HEK293T (cell line): ENCODE results near the gene JAML.

ENCODE experiments used
- CTCF ChIA-PET: fragments of 350-600 bp; formaldehyde crosslinking; extraction: SDS; loops from one replicate; lab custom pipeline; 2021; ENCODE audit warnings: antibody characterized with exemption, inconsistent platforms; lab: Yijun Ruan, JAX
- POLR2A ChIA-PET: fragments of 350-600 bp; formaldehyde crosslinking; extraction: SDS; loops from one replicate; lab custom pipeline; 2020; ENCODE audit warnings: antibody characterized with exemption, inconsistent platforms; lab: Yijun Ruan, JAX
- DNase-seq: peaks from one replicate; pipeline ENCODE4 v3.0.0; 2012; ENCODE audit warnings: mixed read lengths; ENCODE audit errors: extremely low spot score
- ARNT ChIP-seq: fragments of 450-650 bp; IDR thresholded peaks from 2 replicates; pipeline ENCODE4 v1.6.1; 2017; ENCODE audit warnings: mild to moderate bottlenecking
- BHLHE40 ChIP-seq: fragments of 450-650 bp; IDR thresholded peaks from 2 replicates; pipeline ENCODE4 v1.6.1; 2016; ENCODE audit warnings: mild to moderate bottlenecking, moderate library complexity, borderline replicate concordance
- CTBP1 ChIP-seq: fragments of 450-650 bp; IDR thresholded peaks from 2 replicates; pipeline ENCODE4 v1.6.1; 2016; ENCODE audit warnings: borderline replicate concordance
- ELF4 ChIP-seq: fragments of 450-650 bp; IDR thresholded peaks from 2 replicates; pipeline ENCODE4 v1.6.1; 2017; ENCODE audit warnings: antibody characterized with exemption
- FOXA1 ChIP-seq: fragments of 450-650 bp; IDR thresholded peaks from 2 replicates; pipeline ENCODE4 v1.6.1; 2016; ENCODE audit warnings: mild to moderate bottlenecking
- FOXK2 ChIP-seq: fragments of 450-650 bp; IDR thresholded peaks from 2 replicates; pipeline ENCODE4 v1.6.1; 2016; ENCODE audit warnings: mild to moderate bottlenecking
- FOXM1 ChIP-seq: fragments of 450-650 bp; IDR thresholded peaks from 2 replicates; pipeline ENCODE4 v1.6.1; 2017; ENCODE audit warnings: mild to moderate bottlenecking, borderline replicate concordance
- HDGF ChIP-seq: fragments of 450-650 bp; IDR thresholded peaks from 2 replicates; pipeline ENCODE4 v1.6.1; 2017; ENCODE audit warnings: antibody characterized with exemption, borderline replicate concordance
- L3MBTL2 ChIP-seq: fragments of 450-650 bp; conservative IDR thresholded peaks from 2 replicates; pipeline ENCODE4 v1.6.1; 2016; ENCODE audit warnings: mild to moderate bottlenecking
- LEF1 ChIP-seq: fragments of 450-650 bp; IDR thresholded peaks from 2 replicates; pipeline ENCODE4 v1.6.1; 2017; ENCODE audit warnings: mild to moderate bottlenecking, borderline replicate concordance
- NFRKB ChIP-seq: fragments of 450-650 bp; IDR thresholded peaks from 2 replicates; pipeline ENCODE4 v1.6.1; 2016; ENCODE audit warnings: mild to moderate bottlenecking, moderate library complexity
- SP1 ChIP-seq: fragments of 450-650 bp; IDR thresholded peaks from 2 replicates; pipeline ENCODE4 v1.6.1; 2017
- SUZ12 ChIP-seq: fragments of 450-650 bp; IDR thresholded peaks from 2 replicates; pipeline ENCODE4 v1.6.1; 2016; ENCODE audit warnings: mild to moderate bottlenecking
- TARDBP ChIP-seq: fragments of 450-650 bp; IDR thresholded peaks from 2 replicates; pipeline ENCODE4 v1.6.1; 2016
- ZNF384 ChIP-seq: fragments of 450-650 bp; IDR thresholded peaks from 2 replicates; pipeline ENCODE4 v1.6.1; 2016
- TF ChIP-seq, protein P1 (sequence below): fragments of 450-650 bp; IDR thresholded peaks from 2 replicates; pipeline ENCODE4 v1.6.1; 2016

JAML gene

DNA sequence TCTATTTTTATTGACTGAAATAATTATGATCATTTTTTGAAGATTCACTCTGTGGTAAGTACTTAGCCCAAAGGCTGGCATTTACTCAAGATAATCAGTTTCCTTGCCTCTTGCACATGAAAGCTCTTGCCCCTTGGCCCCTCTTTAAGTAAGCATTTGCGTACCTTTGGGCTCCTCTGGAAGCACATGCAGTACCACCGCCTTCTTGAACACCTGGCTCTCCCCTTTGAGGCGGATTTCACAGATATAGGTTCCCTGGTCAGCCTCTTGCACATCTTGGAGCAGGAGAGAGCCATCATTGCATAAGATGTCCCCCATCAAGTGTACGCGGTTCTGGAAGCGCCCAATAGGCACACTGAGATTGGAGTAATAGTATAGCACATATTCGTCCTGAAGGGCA is 14.5 kb downstream of the JAML start:
- TF ChIP-seq NFRKB = no peak
- TF ChIP-seq SP1 = no peak
- TF ChIP-seq ELF4 = no peak
- no peak for TF ChIP-seq BHLHE40
- TF ChIP-seq FOXA1 = no peak
- no peak for TF ChIP-seq FOXM1
- TF ChIP-seq SUZ12 = no peak
- no peak for TF ChIP-seq ARNT
- no peak for TF ChIP-seq FOXK2
- TF ChIP-seq TARDBP = no peak
- CTCF ChIA-PET = no interaction called here
- DNase-seq = no peak
- POLR2A ChIA-PET = no interaction called here

DNA sequence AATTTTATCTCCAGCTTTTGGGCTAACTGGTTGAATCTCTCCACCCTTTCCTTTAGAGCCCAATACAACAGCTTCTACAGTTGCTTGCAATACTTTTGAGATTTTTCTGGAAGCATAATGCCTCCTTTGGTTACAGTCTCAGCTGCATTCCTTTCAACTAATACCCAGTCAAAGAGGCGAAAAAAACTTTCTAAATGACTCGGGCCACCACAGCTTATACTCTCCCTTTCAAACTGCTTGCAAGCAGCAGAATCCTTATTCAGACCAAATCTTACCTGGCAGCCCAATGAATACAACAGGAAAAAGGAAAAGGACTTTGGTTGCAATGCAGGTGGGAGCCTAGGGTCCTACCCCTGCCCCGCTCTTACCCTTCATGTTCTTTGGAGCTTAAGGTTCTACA is 15.8 kb downstream of the JAML start:
- DNase-seq = no peak
- ChIA-PET POLR2A (no interaction called here), CTCF (no interaction called here)
- TF ChIP-seq TARDBP (no peak), ZNF384 (no peak), ARNT (no peak), NFRKB (no peak), FOXM1 (no peak), BHLHE40 (no peak), SUZ12 (no peak), FOXA1 (no peak), HDGF (no peak), L3MBTL2 (no peak), ELF4 (no peak), SP1 (no peak), CTBP1 (no peak), LEF1 (no peak), FOXK2 (no peak)
- TF ChIP-seq, protein P1, sequence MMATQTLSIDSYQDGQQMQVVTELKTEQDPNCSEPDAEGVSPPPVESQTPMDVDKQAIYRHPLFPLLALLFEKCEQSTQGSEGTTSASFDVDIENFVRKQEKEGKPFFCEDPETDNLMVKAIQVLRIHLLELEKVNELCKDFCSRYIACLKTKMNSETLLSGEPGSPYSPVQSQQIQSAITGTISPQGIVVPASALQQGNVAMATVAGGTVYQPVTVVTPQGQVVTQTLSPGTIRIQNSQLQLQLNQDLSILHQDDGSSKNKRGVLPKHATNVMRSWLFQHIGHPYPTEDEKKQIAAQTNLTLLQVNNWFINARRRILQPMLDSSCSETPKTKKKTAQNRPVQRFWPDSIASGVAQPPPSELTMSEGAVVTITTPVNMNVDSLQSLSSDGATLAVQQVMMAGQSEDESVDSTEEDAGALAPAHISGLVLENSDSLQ = no peak

DNA sequence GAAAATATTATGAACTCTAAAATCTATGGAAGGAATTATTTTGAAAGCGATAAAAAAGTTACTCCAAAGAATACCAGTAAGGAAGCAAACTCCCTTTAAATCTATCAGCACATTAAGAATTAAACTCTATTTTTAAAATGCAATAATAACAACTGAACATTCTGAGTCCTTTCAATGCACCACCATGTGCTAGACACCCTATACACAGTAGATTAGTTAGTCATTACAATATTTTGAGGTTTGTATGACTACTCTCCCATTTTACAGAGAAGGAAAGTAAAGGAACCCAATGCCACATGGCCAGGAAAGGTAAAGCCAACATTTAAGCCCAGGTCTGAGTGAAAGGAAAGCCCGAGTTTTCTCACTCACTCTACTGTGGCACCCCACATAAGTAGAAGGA is 17.7 kb downstream of the JAML start:
- TF ChIP-seq TARDBP (no peak), LEF1 (no peak), FOXK2 (no peak), CTBP1 (no peak), ELF4 (no peak), FOXM1 (no peak), SP1 (no peak), BHLHE40 (no peak), SUZ12 (no peak), NFRKB (no peak), FOXA1 (no peak), HDGF (no peak), ARNT (no peak), L3MBTL2 (no peak), ZNF384 (no peak)
- TF ChIP-seq, protein P1 = no peak
- CTCF ChIA-PET = interaction anchor here (0.6 kb wide), 1 partner anchor 1863 kb away, joined by 3 read pairs; no protein-coding TSS in a partner anchor
- POLR2A ChIA-PET = no interaction called here
- no peak for DNase-seq

DNA sequence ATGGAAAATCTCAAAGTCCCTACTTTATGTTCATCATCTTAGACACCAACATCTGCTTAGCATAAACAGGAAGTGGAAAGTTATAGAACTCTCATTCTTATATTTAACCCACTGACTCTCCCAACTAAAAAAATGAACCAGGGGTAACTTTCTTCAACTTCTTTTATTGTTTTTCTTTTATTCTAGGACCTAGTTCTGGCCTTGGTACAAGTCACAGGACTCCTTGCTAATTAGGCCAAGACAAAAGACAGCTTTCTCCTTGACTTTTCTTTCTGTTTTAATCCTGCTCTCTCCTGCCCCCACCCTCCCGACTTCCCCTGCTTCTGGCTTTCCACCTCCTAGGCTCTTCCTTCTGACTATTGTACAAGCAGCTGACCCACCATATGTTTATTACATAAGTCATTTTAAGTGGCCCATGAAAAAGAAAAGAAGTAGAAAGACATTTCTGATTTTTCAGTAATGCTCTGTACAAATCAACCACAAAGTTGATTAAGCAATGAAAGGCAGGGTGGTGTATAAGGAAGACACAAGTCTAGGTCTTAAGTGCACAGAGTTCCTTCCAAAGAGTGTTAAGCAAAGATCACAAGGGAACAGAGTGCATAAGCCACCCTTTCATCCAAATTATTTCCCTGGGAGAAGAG is 18.3 kb downstream of the JAML start:
- ChIA-PET POLR2A (no interaction called here), CTCF (no interaction called here)
- no peak for DNase-seq
- TF ChIP-seq TARDBP = no peak

DNA sequence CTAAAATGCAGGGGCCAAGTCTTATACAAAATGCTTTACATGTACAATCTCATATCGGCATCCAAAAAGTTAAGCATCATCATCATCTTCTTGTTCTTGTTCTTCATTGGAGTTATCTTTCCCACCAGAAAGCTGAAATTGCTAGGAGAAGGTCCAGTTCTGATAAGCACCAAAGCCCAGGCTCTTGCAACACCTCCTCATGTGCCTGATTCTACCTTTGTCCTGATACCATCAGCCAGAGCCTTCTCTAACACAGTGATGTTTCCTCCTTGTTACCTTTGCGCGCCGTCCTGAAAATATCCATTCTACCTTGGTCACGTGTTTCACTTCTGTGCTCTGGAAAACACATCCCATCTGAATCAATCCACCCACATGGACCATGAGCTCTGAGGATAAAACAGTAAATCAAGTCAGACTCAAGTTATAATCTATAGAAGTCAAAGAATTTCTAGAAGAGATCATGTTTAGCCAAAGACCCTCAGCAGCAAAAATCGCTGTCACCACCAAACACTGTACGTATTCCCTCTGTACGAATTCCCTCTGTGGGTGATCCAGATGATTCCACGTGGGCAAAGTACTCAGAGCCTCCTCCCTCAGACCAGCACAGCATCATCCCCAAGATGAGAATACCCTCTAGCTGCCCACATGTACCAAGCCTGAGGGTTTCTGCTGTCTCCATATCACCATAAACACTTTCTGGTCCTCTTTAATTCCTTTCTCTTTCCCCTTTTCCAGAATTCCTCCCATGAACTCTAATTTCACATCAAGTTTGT is 19.0 kb downstream of the JAML start:
- TF ChIP-seq ARNT (no peak), SP1 (no peak), ZNF384 (no peak)
- ChIA-PET CTCF (no interaction called here), POLR2A (no interaction called here)
- DNase-seq = no peak

DNA sequence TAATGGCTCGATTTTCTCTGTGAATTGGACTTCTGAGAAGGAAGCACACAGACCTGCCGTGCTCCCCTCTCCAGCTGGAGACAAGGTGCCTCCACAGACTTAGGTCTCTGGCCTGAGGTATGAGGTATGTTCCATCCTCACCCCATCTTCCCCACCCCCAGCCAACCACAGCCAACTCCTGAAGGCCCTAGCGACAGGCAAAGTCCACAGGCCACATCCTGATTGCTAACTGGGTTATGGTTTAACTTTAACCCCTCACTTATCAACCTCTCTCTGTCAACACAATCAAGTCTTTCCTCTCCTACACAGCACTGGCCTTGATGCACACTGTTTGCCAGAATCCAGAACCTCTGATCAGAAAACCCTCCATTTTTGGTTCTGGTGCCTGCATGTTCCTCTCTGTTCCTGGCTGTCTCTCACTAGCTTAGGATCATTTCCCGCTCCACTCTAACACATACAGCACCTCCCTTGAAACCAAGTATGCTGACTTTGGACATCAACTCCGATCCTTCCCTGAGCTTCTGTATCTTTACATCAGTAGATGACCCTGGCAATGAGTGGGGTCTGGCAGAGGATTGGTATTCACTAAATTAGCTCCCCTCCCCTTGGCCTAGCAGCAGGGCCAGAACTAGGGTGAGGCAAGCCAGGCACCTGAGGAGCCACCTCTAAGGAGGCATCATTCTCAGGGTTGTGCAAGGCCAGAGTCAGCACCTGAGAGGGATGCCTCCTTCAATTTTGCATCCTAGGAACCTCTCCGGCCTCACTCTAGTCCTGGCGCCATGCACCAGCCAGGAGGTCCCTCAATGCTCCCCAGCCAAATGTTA is 22.0 kb downstream of the JAML start:
- TF ChIP-seq NFRKB = no peak
- no peak for TF ChIP-seq SP1
- no peak for TF ChIP-seq FOXA1
- no peak for TF ChIP-seq SUZ12
- TF ChIP-seq FOXK2 = no peak
- TF ChIP-seq, protein P1 = no peak
- TF ChIP-seq LEF1 = no peak
- TF ChIP-seq TARDBP = no peak
- TF ChIP-seq ARNT = no peak
- TF ChIP-seq HDGF = no peak
- no peak for TF ChIP-seq FOXM1
- ChIA-PET CTCF (interaction anchor here (0.6 to 1.2 kb wide), 3 partner anchors 9 to 151 kb away, joined by 3 to 16 read pairs (median 4); no protein-coding TSS in a partner anchor), POLR2A (no interaction called here)
- DNase-seq = no peak
